HG02852 (cell line): Measurements from ENCODE around the gene MRAS.
"Not testable (repeated sequence)": the region's sequence is repeated elsewhere in the genome, so short reads cannot be mapped to it uniquely, and the experiment has no call there.

Experiments
- ATAC-seq: cut with Tn5 transposase; IDR thresholded peaks from one replicate; pipeline ENCODE4 v1.9.1; 2021; ENCODE audit warnings: mild to moderate bottlenecking, moderate library complexity; ENCODE audit not compliant: unreplicated experiment

MRAS gene

GRCh38 chr3:138366006-138366759, 17.8 kb downstream of the MRAS start:
- no peak for ATAC-seq

GRCh38 chr3:138367326-138367850, 19.0 kb downstream of the MRAS start:
- ATAC-seq: no peak

GRCh38 chr3:138367911-138368310, 19.5 kb downstream of the MRAS start:
- ATAC-seq: no peak

- ATAC-seq: no peak
Measured at GRCh38 chr3:138369151-138369900, 20.9 kb downstream of the MRAS start.

GRCh38 chr3:138370321-138370720, 21.9 kb downstream of the MRAS start:
- ATAC-seq: no peak

GRCh38 chr3:138371070-138371965, 22.9 kb downstream of the MRAS start:
- ATAC-seq: peak; percentile 99

GRCh38 chr3:138373087-138373735, 24.8 kb downstream of the MRAS start:
- no peak for ATAC-seq

- no peak for ATAC-seq
Measured at GRCh38 chr3:138373736-138374094, 25.3 kb downstream of the MRAS start.

- no peak for ATAC-seq
Measured at GRCh38 chr3:138374573-138375134, 26.3 kb downstream of the MRAS start.

GRCh38 chr3:138375447-138375846, 27.1 kb downstream of the MRAS start:
- ATAC-seq: no peak

- ATAC-seq: no peak
Measured at GRCh38 chr3:138376663-138377062, 28.3 kb downstream of the MRAS start.

GRCh38 chr3:138377212-138377611, 28.8 kb downstream of the MRAS start:
- not testable (repeated sequence) for ATAC-seq

- no peak for ATAC-seq
Measured at GRCh38 chr3:138377804-138378203, 29.4 kb downstream of the MRAS start.

- ATAC-seq: no peak
Measured at GRCh38 chr3:138378331-138378730, 30.0 kb downstream of the MRAS start.

- no peak for ATAC-seq
Measured at GRCh38 chr3:138378990-138379389, 30.6 kb downstream of the MRAS start.

- no peak for ATAC-seq
Measured at GRCh38 chr3:138381413-138381901, 33.1 kb downstream of the MRAS start.

GRCh38 chr3:138381950-138382715, 33.8 kb downstream of the MRAS start:
- no peak for ATAC-seq

- no peak for ATAC-seq
Measured at GRCh38 chr3:138383715-138384465, 35.5 kb downstream of the MRAS start.

GRCh38 chr3:138384531-138384930, 36.2 kb downstream of the MRAS start:
- ATAC-seq: no peak
